Putamen (tissue), 1 donor: ENCODE results near the gene TEX35.
"Not testable (repeated sequence)": the region's sequence is repeated elsewhere in the genome, so short reads cannot be mapped to it uniquely, and the experiment has no call there.

Source experiments
- DNase-seq: peaks from one replicate; pipeline ENCODE4 v3.0.0-alpha.2; 2016; ENCODE audit warnings: low spot score

TEX35 gene

GRCh38 chr1:178494569-178494971, 18.3 kb upstream of the TEX35 start:
- DNase-seq = no peak

- DNase-seq = no peak
Measured at GRCh38 chr1:178495158-178495557, 17.8 kb upstream of the TEX35 start.

GRCh38 chr1:178495741-178496409, 17.0 kb upstream of the TEX35 start:
- no peak for DNase-seq

GRCh38 chr1:178496410-178497135, 16.3 kb upstream of the TEX35 start, which contains the start of gene CLEC20A:
Gene CLEC20A, minus strand, starts transcription at chr1:178496964. Its CDS starts 25 bp downstream, at chr1:178496939.
- no peak for DNase-seq

- no peak for DNase-seq
Measured at GRCh38 chr1:178497903-178498478, 14.9 kb upstream of the TEX35 start.

GRCh38 chr1:178498896-178499675, 13.8 kb upstream of the TEX35 start:
- no peak for DNase-seq

GRCh38 chr1:178500091-178500770, 12.7 kb upstream of the TEX35 start:
- DNase-seq = peak; percentile 17

- DNase-seq = no peak
Measured at GRCh38 chr1:178500936-178501554, 11.9 kb upstream of the TEX35 start.

- DNase-seq = peak; percentile 38
Measured at GRCh38 chr1:178501705-178502329, 11.1 kb upstream of the TEX35 start.

GRCh38 chr1:178502330-178502714, 10.6 kb upstream of the TEX35 start:
- DNase-seq = no peak

- DNase-seq = no peak
Measured at GRCh38 chr1:178502856-178503255, 10.1 kb upstream of the TEX35 start.

GRCh38 chr1:178503316-178503715, 9.6 kb upstream of the TEX35 start:
- DNase-seq = not testable (repeated sequence)

GRCh38 chr1:178503849-178504248, 9.1 kb upstream of the TEX35 start:
- no peak for DNase-seq

- DNase-seq = no peak
Measured at GRCh38 chr1:178504286-178504685, 8.6 kb upstream of the TEX35 start.

- no peak for DNase-seq
Measured at GRCh38 chr1:178506177-178506576, 6.7 kb upstream of the TEX35 start.

GRCh38 chr1:178506669-178507068, 6.2 kb upstream of the TEX35 start:
- DNase-seq = no peak

GRCh38 chr1:178509414-178510007, 3.4 kb upstream of the TEX35 start:
- DNase-seq = no peak

GRCh38 chr1:178510155-178510554, 2.8 kb upstream of the TEX35 start:
- DNase-seq = no peak

GRCh38 chr1:178513278-178513983, 522 bp downstream of the TEX35 start:
- DNase-seq = no peak

GRCh38 chr1:178516110-178516509, 3.2 kb downstream of the TEX35 start:
- DNase-seq = no peak
